Stimulated activated CD4-positive, alpha-beta T cell treated with anti-CD3 and anti-CD28 coated beads, Interleukin-2, amount 100 ng/mL, for 48 hours (primary cell): ENCODE results near the gene UTS2R.
"Not testable (repeated sequence)": the region's sequence is repeated elsewhere in the genome, so short reads cannot be mapped to it uniquely, and the experiment has no call there.

Experiments used
- DNase-seq, 2 donors: peaks; one replicate each; pipeline ENCODE4 v3.0.0-alpha.2; 2020

UTS2R gene

DNA sequence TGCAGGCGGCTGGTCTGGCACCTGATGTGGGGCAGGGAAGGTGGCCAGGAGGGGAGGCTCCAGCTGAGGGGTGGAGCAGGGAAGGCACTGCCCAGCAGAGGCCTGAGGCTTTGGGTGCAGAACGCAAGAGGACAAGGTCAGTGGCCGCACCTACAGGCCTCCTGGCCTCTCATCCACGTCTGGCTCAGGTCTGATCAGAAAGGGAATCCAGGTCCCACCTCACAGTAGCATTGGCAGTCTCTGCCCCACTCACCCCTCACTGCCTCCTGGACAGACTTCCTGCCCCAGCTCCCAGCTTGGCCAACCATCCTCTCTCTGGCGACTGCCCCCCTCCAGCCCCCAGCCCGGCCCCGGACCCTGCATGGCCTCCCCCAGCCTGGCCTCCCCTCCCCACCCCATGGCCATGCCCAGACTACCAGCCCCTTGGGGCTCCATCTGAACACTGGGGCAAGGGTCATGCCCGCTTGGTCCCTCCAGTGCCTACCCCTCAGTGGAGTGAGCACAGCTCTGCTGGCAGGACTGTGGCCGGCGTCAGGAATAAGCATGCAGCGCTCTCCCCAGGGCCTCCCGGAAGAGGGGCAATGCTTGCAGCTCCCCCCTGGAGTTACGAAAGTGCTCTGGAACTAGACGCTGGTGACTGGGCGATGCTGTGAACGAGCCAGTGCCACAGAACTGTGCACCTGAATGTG is 4.6 kb downstream of the UTS2R start:
- no peak for DNase-seq

DNA sequence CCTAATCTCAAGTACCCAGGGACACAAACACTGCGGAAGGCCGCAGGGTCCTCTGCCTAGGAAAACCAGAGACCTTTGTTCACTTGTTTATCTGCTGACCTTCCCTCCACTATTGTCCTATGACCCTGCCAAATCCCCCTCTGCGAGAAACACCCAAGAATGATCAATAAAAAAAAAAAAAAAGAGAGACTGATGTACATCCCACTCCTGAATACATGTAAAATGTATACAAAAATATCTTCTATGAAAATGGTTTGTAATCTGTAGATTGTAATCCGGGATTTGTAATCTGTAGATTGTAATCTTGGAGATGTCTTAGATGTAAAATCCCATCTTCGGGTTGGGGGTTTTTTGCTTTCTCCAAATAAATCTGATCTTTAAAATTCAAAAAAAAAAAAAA is 5.7 kb downstream of the UTS2R start:
- DNase-seq = not testable (repeated sequence)

GRCh38 chr17:82377924-82378740 is 6.6 kb downstream of the UTS2R start:
- no peak for DNase-seq

DNA sequence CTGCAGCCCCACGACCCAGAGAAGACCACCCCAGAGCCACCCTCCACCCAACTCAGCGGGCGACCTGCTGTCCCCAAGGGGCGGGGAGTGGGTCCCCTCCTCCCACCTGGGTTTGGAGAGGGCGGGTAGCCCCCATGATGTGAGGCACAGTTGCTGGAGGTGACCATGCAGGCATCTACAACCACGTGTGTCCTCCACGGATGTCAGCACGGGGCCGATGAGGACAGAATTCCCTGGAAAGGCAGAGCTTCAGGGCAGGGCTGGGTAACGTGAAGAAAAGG is 7.1 kb downstream of the UTS2R start:
- no peak for DNase-seq

DNA sequence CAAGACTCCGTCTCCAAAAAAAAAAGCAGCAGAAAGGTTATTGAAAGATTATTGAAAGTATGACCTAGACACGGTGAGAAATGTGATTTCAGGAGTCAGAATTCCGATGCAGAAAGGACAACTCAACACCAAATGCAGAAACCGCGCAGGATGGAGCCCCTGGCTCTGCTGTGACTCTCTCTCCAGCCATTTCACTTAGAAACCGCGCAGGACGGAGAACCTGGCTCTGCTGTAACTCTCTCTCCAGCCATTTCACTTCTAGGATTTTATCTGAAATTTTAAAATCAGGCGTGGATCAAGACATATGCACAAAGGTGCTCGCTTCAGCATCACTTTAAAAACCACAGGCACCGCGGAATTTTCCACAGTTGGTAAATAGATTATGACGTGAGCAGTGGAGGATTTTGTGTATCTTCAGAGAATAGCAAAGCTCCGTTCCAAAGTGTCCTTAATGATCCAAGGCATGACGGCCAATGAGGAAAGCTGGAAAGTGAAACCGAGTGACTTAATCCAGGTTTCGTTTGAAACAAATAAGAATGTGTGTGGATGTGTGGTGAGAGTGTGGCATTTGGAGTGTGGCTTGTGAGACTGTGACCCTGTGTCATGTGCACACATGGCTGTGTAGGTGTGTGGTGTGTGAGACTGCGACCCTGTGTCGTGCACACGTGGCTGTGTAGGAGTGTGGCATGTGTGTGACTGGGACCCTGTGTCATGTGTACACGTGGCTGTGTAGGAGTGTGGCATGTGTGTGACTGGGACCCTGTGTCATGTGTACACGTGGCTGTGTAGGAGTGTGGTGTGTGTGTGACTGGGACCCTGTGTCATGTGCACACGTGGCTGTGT is 9.5 kb downstream of the UTS2R start:
- no peak for DNase-seq

GRCh38 chr17:82381703-82382009 is 10.1 kb downstream of the UTS2R start:
- not testable (repeated sequence) for DNase-seq

GRCh38 chr17:82382220-82382932 is 10.8 kb downstream of the UTS2R start:
- not testable (repeated sequence) for DNase-seq

GRCh38 chr17:82382933-82383255 is 11.3 kb downstream of the UTS2R start:
- no peak for DNase-seq

- no peak for DNase-seq
These were observed 11.8 kb downstream of the UTS2R start for GRCh38 chr17:82383411-82383810.

DNA sequence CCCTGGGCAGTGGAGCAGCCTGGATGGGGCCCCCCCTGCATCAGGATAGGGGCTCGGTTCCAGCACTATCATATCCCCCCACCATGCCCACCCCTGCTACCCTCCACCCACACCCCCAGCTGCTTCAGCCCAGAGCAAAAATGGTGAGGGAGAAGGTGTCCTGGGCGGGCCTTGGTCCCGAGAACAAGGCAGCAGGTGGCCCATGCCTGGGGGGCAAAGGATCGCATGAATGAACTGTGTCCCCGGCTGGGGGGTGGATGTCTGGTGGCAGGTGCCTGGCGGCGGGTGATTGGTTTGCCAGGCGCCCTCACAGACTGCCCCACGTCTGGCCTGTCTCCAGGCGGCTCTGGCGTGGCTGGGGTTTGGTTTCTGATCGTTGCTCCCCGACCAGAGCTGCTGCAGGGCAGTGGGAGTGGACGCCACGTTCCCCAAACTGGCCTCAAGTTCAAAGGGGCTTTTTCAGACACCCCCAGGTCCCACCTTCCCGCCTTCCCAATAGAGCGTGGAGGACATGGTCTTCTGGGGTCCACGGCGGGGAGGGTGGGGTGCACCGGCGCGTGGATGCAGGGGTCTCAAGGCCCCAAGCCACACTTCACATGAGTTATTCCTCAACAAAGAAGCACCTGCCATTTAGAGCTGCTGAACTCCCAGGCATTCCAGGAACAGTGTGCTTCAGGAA is 12.6 kb downstream of the UTS2R start:
- DNase-seq = no peak

DNA sequence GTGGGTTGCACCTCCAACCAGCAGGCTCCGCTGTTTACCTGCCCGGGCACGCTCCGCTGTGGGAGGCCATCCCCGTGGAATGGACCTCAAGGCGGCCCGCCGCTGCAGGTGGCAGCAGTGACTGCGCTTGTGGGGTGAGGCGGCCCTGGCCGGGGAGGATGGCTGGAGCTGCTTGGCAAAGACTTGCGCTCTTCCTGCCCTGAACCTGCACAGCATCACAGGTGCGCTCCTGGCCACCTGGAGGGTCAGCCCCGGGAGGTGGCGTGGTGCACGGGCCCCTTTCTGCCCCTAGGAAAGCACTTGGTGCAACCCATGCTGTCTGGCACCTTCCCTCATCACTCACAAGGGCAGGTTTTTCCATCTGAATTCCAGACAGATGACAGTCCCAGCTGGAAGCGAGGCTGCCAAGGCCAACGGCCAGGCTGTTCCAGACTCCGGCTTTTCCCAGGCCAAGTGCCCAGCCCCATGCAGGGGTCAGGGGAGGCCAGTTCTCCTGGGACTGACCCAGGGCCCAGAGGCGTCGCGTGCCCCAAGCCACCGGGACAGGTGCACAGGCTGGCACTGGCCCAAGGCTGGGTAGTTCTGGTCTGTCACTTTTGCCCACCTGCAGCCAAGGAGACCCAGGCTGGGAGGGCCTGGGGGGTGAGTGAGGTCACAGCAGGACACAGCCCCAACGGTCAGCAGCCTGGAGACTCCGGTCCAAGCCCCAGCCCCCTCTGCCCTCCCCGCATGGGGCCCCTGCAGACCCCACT is 13.3 kb downstream of the UTS2R start:
- no peak for DNase-seq

- no peak for DNase-seq
These were observed 14.1 kb downstream of the UTS2R start for GRCh38 chr17:82385559-82386254.

DNA sequence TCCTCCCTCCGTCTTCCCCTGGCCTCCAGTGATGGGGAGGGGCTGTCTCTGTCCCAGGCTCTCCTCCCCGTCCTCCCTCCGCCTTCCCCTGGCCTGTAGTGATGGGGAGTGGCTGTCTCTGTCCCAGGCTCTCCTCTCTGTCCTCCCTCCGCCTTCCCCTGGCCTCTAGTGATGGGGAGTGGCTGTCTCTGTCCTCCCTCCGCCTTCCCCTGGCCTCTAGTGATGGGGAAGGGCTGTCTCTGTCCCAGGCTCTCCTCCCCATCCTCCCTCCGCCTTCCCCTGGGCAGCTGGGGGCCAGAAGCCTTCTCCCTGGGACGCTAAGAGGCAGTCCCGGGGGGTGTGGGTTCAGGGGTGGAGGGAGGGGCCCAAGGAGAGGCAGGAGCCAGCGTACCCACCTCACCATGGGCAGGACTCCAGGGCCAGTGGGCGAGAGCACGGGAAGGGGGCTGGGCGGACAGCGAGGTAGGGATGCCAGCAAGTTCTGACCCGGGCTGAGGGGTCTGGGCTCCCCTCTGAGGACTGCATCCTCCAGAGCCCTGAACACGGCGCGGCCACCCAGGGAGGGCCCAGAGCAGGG is 14.8 kb downstream of the UTS2R start:
- no peak for DNase-seq

- DNase-seq = no peak
These were observed 15.5 kb downstream of the UTS2R start for GRCh38 chr17:82386881-82387704.

DNA sequence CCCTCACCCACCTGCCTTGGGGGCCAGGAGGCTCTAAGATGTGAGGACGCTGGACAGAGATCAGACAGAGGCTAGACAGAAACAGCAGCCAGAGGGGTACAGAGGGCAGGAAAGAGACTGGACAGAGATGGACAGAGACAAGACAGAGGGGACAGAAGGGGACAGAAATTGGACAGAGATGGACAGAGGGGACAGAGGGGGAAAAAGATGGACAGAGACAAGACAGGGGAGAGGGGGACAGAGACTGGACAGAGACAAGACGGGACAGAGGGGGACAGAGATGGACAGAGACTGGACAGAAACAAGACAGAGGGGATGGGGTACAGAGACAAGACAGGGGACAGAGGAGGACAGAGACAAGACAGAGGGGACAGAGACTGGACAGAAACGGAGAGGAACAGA is 16.1 kb downstream of the UTS2R start:
- DNase-seq = no peak

- DNase-seq = no peak
These were observed 16.8 kb downstream of the UTS2R start for GRCh38 chr17:82388223-82388921.

GRCh38 chr17:82388922-82389283 is 17.3 kb downstream of the UTS2R start:
- DNase-seq = no peak

GRCh38 chr17:82389379-82389778 is 17.8 kb downstream of the UTS2R start:
- no peak for DNase-seq

DNA sequence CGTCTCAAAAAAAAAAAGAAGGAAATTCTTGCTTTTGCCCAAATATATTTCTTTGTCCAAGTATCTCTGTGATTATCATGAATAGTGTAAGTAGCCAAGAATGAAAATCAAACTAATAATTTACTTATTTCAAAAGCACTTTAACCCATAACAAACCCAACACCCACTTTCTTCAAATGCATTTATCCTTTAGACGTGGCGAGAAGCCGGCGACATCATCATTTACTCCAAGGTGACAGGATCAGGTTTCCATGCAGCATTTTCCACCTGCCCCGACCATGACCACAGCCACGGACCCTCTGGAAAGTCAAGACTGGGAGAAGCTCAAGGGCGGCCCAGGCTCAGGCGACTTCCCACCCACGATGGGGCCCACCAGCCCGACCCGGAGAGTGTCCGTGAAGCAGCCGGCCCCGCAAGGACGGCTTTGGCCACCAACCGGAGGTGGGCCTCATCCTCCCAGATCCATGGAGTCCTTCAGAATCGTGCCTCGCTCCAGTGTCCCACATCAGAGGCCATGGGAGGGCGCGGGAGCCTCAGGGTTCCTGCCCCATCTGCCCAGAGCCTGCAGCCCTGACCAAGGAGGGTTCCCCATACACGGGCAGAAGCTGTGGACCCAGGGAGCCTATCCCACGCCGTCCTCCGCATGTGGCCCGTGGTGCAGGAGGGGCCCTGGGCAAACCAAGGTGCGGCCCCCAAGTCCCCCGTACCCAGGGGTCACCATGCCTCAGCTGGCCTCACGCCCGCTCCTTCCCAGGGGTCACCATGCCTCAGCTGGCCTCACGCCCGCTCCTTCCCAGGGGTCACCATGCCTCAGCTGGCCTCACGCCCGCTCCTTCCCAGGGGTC is 18.7 kb downstream of the UTS2R start:
- no peak for DNase-seq
